Sigmoid colon (tissue), 4 donors: ENCODE measurements around the gene LCLAT1.

Experiments
- POLR2A ChIP-seq, 2 donors: fragments of 450-650 bp; IDR thresholded peaks; one replicate each; pipeline ENCODE4 v1.6.1; 2016; ENCODE audit warnings: antibody characterized with exemption in 2 of 2, mild to moderate bottlenecking in 2 of 2, moderate library complexity in 2 of 2
- POLR2AphosphoS5 ChIP-seq, 4 donors: sonication (generic); formaldehyde crosslinking; IDR thresholded peaks; one replicate each; pipeline ENCODE4 v1.6.1; 2017; ENCODE audit warnings: antibody characterized with exemption in 4 of 4
- TF ChIP-seq, protein P1 (sequence below), 4 experiments: fragments of 450-650 bp in 3 of 4; fragments of 200-600 bp in 1 of 4; IDR thresholded peaks; one replicate each; pipeline ENCODE4 v1.5.1; 2016 to 2019; ENCODE audit warnings: antibody characterized with exemption in 4 of 4, mild to moderate bottlenecking in 3 of 4, moderate library complexity in 2 of 4

DNA sequence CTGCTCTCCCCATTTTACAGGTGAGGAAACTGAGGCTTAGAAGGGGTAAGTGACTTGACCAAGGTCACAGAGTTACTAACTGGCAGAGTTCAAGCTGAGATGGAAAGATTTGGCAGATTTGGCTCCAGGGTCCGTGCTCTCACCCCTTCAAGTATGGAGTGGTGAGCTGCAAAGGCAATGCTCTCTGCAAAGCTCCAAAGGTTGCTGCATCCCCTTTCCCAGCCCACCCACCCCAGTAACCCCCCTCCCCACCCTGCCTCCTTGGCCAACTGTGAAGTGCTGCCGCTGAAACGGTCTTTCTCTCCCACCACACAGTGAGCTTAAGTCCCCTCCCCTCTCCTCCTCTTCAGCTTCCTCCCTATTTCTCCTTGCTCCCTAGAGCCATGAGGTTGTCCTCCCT is 207.4 kb downstream of the LCLAT1 start:
- TF ChIP-seq, protein P1, sequence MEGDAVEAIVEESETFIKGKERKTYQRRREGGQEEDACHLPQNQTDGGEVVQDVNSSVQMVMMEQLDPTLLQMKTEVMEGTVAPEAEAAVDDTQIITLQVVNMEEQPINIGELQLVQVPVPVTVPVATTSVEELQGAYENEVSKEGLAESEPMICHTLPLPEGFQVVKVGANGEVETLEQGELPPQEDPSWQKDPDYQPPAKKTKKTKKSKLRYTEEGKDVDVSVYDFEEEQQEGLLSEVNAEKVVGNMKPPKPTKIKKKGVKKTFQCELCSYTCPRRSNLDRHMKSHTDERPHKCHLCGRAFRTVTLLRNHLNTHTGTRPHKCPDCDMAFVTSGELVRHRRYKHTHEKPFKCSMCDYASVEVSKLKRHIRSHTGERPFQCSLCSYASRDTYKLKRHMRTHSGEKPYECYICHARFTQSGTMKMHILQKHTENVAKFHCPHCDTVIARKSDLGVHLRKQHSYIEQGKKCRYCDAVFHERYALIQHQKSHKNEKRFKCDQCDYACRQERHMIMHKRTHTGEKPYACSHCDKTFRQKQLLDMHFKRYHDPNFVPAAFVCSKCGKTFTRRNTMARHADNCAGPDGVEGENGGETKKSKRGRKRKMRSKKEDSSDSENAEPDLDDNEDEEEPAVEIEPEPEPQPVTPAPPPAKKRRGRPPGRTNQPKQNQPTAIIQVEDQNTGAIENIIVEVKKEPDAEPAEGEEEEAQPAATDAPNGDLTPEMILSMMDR (IDR thresholded peaks at IDR 0.05): no peak
- TF ChIP-seq POLR2A (IDR thresholded peaks at IDR 0.05) (no peak), POLR2AphosphoS5 (IDR thresholded peaks at IDR 0.05) (no peak)
